ES-I3 (cell line): ENCODE measurements around the gene OR10H2.
"Not testable (repeated sequence)": the region's sequence is repeated elsewhere in the genome, so short reads cannot be mapped to it uniquely, and the experiment has no call there.

Experiments
- H3K36me3 ChIP-seq: 2 replicates; pipeline ENCODE4 v1.6.1; 2013; ENCODE audit warnings: mild to moderate bottlenecking, low read length, control low read depth, moderate library complexity; ENCODE audit not compliant: insufficient read depth
- H3K4me1 ChIP-seq: 2 replicates; pipeline ENCODE4 v1.6.1; 2013; ENCODE audit warnings: mild to moderate bottlenecking, control low read depth, low read length; ENCODE audit not compliant: insufficient read depth
- H3K9ac ChIP-seq: 2 replicates; pipeline ENCODE4 v1.6.1; 2013; ENCODE audit warnings: low read depth, mild to moderate bottlenecking, low read length, moderate library complexity
- H3K9me3 ChIP-seq: 2 replicates; pipeline ENCODE4 v1.6.1; 2013; ENCODE audit warnings: mild to moderate bottlenecking, low read length, moderate library complexity; ENCODE audit not compliant: control insufficient read depth, insufficient read depth

Gene OR10H2

GRCh38 chr19:15730538-15730937 lies 2.7 kb downstream of the OR10H2 start:
- Histone ChIP-seq H3K36me3 (no peaks in the 10 kb centered on the region), H3K9ac (no peak overlapping the region), H3K4me1 (no peaks in the 10 kb centered on the region), H3K9me3 (no peaks in the 10 kb centered on the region)

GRCh38 chr19:15732388-15732787 lies 4.6 kb downstream of the OR10H2 start:
- Histone ChIP-seq H3K9me3 (no peaks in the 10 kb centered on the region), H3K9ac (no peak overlapping the region), H3K36me3 (no peaks in the 10 kb centered on the region), H3K4me1 (no peaks in the 10 kb centered on the region)

- Histone ChIP-seq H3K9me3 (no peaks in the 10 kb centered on the region), H3K4me1 (no peaks in the 10 kb centered on the region), H3K36me3 (no peaks in the 10 kb centered on the region), H3K9ac (no peak overlapping the region)
These were observed 6.1 kb downstream of the OR10H2 start for GRCh38 chr19:15733895-15734294.

- H3K36me3 ChIP-seq = no peaks in the 10 kb centered on the region
- H3K9me3 ChIP-seq = peaks cover 3% of the 10 kb centered on the region; the same call in 1 of the 2 replicates
- no peaks in the 10 kb centered on the region for H3K4me1 ChIP-seq
- no peak within 1 kb of the TSS for H3K9ac ChIP-seq
These were observed 9.9 kb downstream of the OR10H2 start, which contains the start of gene OR10H3 for GRCh38 chr19:15737722-15738121. Gene OR10H3 (plus strand): TSS chr19:15737985. CDS start chr19:15741393, 3,408 bp downstream.

GRCh38 chr19:15740785-15741184 lies 13.0 kb downstream of the OR10H2 start:
- H3K9me3 ChIP-seq = peaks cover 3% of the 10 kb centered on the region; the same call in 1 of the 2 replicates
- H3K9ac ChIP-seq = no peak overlapping the region
- H3K4me1 ChIP-seq = no peaks in the 10 kb centered on the region
- no peaks in the 10 kb centered on the region for H3K36me3 ChIP-seq

GRCh38 chr19:15748239-15748638 lies 20.4 kb downstream of the OR10H2 start:
- H3K4me1 ChIP-seq = no peaks in the 10 kb centered on the region
- H3K36me3 ChIP-seq = no peaks in the 10 kb centered on the region
- no peak overlapping the region for H3K9ac ChIP-seq
- H3K9me3 ChIP-seq = no peaks in the 10 kb centered on the region

GRCh38 chr19:15758379-15758778 lies 30.6 kb downstream of the OR10H2 start:
- Histone ChIP-seq H3K36me3 (no peaks in the 10 kb centered on the region), H3K9me3 (no peaks in the 10 kb centered on the region), H3K4me1 (no peaks in the 10 kb centered on the region), H3K9ac (no peak overlapping the region)

- no peaks in the 10 kb centered on the region for H3K36me3 ChIP-seq
- H3K9ac ChIP-seq = peak overlapping the region; percentile 26; the same call in 1 of the 2 replicates
- H3K9me3 ChIP-seq = no peaks in the 10 kb centered on the region
- H3K4me1 ChIP-seq = no peaks in the 10 kb centered on the region
These were observed 32.2 kb downstream of the OR10H2 start for GRCh38 chr19:15759962-15760565.

GRCh38 chr19:15769586-15769985 lies 41.8 kb downstream of the OR10H2 start:
- H3K36me3 ChIP-seq = no peaks in the 10 kb centered on the region
- no peak overlapping the region for H3K9ac ChIP-seq
- no peaks in the 10 kb centered on the region for H3K4me1 ChIP-seq
- H3K9me3 ChIP-seq = no peaks in the 10 kb centered on the region

GRCh38 chr19:15774159-15774558 lies 46.3 kb downstream of the OR10H2 start:
- H3K9ac ChIP-seq, H3K9me3 ChIP-seq, H3K4me1 ChIP-seq, H3K36me3 ChIP-seq: not testable (repeated sequence)

GRCh38 chr19:15775249-15775648 lies 47.4 kb downstream of the OR10H2 start:
- no peak overlapping the region for H3K9ac ChIP-seq

GRCh38 chr19:15776264-15776663 lies 48.4 kb downstream of the OR10H2 start:
- Histone ChIP-seq H3K4me1 (no peaks in the 10 kb centered on the region; the same call in 1 of the 2 replicates), H3K9me3 (no peaks in the 10 kb centered on the region), H3K36me3 (no peaks in the 10 kb centered on the region), H3K9ac (no peak overlapping the region)

More at GRCh38 chr19:15775249-15775648, 47.4 kb downstream of the OR10H2 start:
- Histone ChIP-seq H3K36me3 (no peaks in the 10 kb centered on the region), H3K9me3 (no peaks in the 10 kb centered on the region), H3K4me1 (no peaks in the 10 kb centered on the region; the same call in 1 of the 2 replicates)

GRCh38 chr19:15776991-15777970 lies 49.5 kb downstream of the OR10H2 start:
- Histone ChIP-seq H3K9ac (no peak overlapping the region), H3K36me3 (no peaks in the 10 kb centered on the region), H3K4me1 (no peaks in the 10 kb centered on the region; the same call in 1 of the 2 replicates), H3K9me3 (no peaks in the 10 kb centered on the region)
